Epithelial cell of esophagus (primary cell): ENCODE results near the gene USH1C.

Experiments used
- DNase-seq: peaks from one replicate; pipeline ENCODE4 v3.0.0; 2010; ENCODE audit warnings: low read depth
- H3K4me3 ChIP-seq: 2 replicates; pipeline ENCODE4 v1.5.1; 2011; ENCODE audit warnings: mild to moderate bottlenecking, low read length, control low read depth
- TF ChIP-seq, protein P1 (sequence below): IDR thresholded peaks from 2 replicates; pipeline ENCODE4 v1.5.1; 2011; ENCODE audit warnings: low read depth, mild to moderate bottlenecking, low read length, control low read depth, inconsistent platforms; ENCODE audit not compliant: insufficient read depth; ENCODE audit errors: missing control alignments

Gene USH1C

GRCh38 chr11:17490232-17490631, 54.0 kb downstream of the USH1C start:
- no peak overlapping the region for H3K4me3 ChIP-seq
- TF ChIP-seq, protein P1, sequence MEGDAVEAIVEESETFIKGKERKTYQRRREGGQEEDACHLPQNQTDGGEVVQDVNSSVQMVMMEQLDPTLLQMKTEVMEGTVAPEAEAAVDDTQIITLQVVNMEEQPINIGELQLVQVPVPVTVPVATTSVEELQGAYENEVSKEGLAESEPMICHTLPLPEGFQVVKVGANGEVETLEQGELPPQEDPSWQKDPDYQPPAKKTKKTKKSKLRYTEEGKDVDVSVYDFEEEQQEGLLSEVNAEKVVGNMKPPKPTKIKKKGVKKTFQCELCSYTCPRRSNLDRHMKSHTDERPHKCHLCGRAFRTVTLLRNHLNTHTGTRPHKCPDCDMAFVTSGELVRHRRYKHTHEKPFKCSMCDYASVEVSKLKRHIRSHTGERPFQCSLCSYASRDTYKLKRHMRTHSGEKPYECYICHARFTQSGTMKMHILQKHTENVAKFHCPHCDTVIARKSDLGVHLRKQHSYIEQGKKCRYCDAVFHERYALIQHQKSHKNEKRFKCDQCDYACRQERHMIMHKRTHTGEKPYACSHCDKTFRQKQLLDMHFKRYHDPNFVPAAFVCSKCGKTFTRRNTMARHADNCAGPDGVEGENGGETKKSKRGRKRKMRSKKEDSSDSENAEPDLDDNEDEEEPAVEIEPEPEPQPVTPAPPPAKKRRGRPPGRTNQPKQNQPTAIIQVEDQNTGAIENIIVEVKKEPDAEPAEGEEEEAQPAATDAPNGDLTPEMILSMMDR = no peak
- no peak for DNase-seq

- DNase-seq = no peak
- TF ChIP-seq, protein P1 = no peak
- no peak overlapping the region for H3K4me3 ChIP-seq
Measured at GRCh38 chr11:17489751-17490150, 54.5 kb downstream of the USH1C start.

DNA sequence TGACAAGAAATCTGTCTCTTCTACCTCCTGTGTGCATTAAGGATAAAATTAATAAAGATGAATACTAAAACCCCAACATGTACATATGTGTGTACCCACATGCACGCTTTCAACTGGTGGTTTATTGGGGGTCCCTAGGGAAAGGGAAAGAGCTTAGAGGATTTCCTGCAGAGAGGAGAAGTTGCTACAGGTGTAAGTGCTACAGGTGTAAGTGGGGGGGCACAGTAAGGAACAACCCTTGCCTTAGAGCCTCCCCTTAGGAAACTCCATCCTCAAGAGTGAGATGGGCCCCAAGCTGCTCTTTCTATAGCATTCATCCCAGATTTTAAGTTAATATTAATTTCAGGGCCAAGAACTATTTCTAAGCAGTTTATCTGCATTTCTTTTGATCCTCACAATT, 55.7 kb downstream of the USH1C start:
- H3K4me3 ChIP-seq = no peak overlapping the region
- no peak for DNase-seq
- TF ChIP-seq, protein P1 = no peak

- no peak overlapping the region for H3K4me3 ChIP-seq
- DNase-seq = no peak
- TF ChIP-seq, protein P1 = no peak
Measured at GRCh38 chr11:17486646-17487045, 57.6 kb downstream of the USH1C start.

- no peak for DNase-seq
- no peak overlapping the region for H3K4me3 ChIP-seq
- TF ChIP-seq, protein P1 = no peak
Measured at GRCh38 chr11:17483505-17483904, 60.7 kb downstream of the USH1C start.

GRCh38 chr11:17481905-17482304, 62.3 kb downstream of the USH1C start:
- no peak for DNase-seq
- TF ChIP-seq, protein P1 = no peak

More at GRCh38 chr11:17481905-17482304, 62.3 kb downstream of the USH1C start:
- no peak overlapping the region for H3K4me3 ChIP-seq
